Measurements from ENCODE around the gene DBN1.

GRCh38 chr5:177444106-177445051 lies 29.1 kb downstream of the DBN1 start:
- TF ChIP-seq, protein P1, sequence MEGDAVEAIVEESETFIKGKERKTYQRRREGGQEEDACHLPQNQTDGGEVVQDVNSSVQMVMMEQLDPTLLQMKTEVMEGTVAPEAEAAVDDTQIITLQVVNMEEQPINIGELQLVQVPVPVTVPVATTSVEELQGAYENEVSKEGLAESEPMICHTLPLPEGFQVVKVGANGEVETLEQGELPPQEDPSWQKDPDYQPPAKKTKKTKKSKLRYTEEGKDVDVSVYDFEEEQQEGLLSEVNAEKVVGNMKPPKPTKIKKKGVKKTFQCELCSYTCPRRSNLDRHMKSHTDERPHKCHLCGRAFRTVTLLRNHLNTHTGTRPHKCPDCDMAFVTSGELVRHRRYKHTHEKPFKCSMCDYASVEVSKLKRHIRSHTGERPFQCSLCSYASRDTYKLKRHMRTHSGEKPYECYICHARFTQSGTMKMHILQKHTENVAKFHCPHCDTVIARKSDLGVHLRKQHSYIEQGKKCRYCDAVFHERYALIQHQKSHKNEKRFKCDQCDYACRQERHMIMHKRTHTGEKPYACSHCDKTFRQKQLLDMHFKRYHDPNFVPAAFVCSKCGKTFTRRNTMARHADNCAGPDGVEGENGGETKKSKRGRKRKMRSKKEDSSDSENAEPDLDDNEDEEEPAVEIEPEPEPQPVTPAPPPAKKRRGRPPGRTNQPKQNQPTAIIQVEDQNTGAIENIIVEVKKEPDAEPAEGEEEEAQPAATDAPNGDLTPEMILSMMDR (IDR thresholded peaks at IDR 0.05; ENCODE audit: low read depth, low read length): no peak
- TF ChIP-seq POLR2A (IDR thresholded peaks at IDR 0.05; ENCODE audit: extremely low read depth, insufficient read length): peak; percentile 10
- TF ChIP-seq, protein P2, sequence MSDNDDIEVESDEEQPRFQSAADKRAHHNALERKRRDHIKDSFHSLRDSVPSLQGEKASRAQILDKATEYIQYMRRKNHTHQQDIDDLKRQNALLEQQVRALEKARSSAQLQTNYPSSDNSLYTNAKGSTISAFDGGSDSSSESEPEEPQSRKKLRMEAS (IDR thresholded peaks at IDR 0.05; ENCODE audit: low read depth, low read length): no peak
